Measurements from ENCODE around the gene PREX1.

GRCh38 chr20:48635361-48635760 lies 192.4 kb downstream of the PREX1 start:
- TF ChIP-seq CTCF (IDR thresholded peaks at IDR 0.05) (no peak), POLR2A (IDR thresholded peaks at IDR 0.05) (no peak)

All from adrenal gland (tissue), 5 donors.